Caco-2 (cell line): ENCODE measurements around the gene SH2D2A. TPM values are rescaled to one million over a fixed set of nuclear protein-coding genes. Genes with fewer than 3 reads are reported as not detected.
A peak's percentile ranks its signal among the peaks of the same experiment; 100 is the strongest.

Experiments
- BruUV-seq: library from RNA; stranded (reverse); fragments of 400-500 nt; replicated peaks from 2 replicates; lab custom pipeline; 2021; lab: Mats Ljungman, UMichigan
- CTCF ChIA-PET: fragments of 300-600 bp; sonication (Branson Sonifier 250); formaldehyde crosslinking; loops from one replicate; lab custom pipeline; 2022; ENCODE audit warnings: antibody characterized with exemption; lab: Charles Lee
- POLR2A ChIA-PET: fragments of 300-600 bp; sonication (Branson Sonifier 250); formaldehyde crosslinking; loops from one replicate; lab custom pipeline; 2022; ENCODE audit warnings: antibody characterized with exemption; lab: Charles Lee
- DNase-seq, 2 experiments: peaks; one replicate each; pipeline versions ENCODE4 v3.0.0 to v3.0.0-alpha.2; 2020 to 2022
- H3K27me3 ChIP-seq: replicated peaks from 2 replicates; pipeline ENCODE4 v1.6.0; 2011; ENCODE audit warnings: low read length; ENCODE audit not compliant: control insufficient read depth, insufficient read depth
- H3K36me3 ChIP-seq: 2 replicates; pipeline ENCODE4 v1.5.1; 2011; ENCODE audit warnings: low read length; ENCODE audit not compliant: control insufficient read depth, insufficient read depth
- H3K4me1 ChIP-seq: fragments of 250-450 bp; sonication (Bioruptor Pico); 2 replicates; pipeline ENCODE4 v1.5.1; 2020; ENCODE audit warnings: mild to moderate bottlenecking
- H3K4me3 ChIP-seq: 2 replicates; pipeline ENCODE4 v1.5.1; 2011; ENCODE audit warnings: low read depth, mild to moderate bottlenecking, control low read depth, low read length
- H3K9me3 ChIP-seq: fragments of 250-450 bp; sonication (Bioruptor Pico); 2 replicates; pipeline ENCODE4 v1.5.1; 2020; ENCODE audit warnings: mild to moderate bottlenecking, moderate library complexity
- H3K27ac Mint-ChIP-seq: one replicate; pipeline ENCODE4 v1.8.0; 2022; ENCODE audit warnings: mixed read lengths; ENCODE audit not compliant: unreplicated experiment
- H3K27me3 Mint-ChIP-seq: one replicate; pipeline ENCODE4 v1.8.0; 2022; ENCODE audit warnings: mixed read lengths; ENCODE audit not compliant: insufficient read depth, unreplicated experiment
- H3K36me3 Mint-ChIP-seq: one replicate; pipeline ENCODE4 v1.8.0; 2022; ENCODE audit warnings: mild to moderate bottlenecking, mixed read lengths; ENCODE audit not compliant: insufficient read depth, unreplicated experiment
- H3K4me1 Mint-ChIP-seq: one replicate; pipeline ENCODE4 v1.8.0; 2022; ENCODE audit warnings: low read depth, mixed read lengths; ENCODE audit not compliant: unreplicated experiment
- H3K4me3 Mint-ChIP-seq: one replicate; pipeline ENCODE4 v1.8.0; 2022; ENCODE audit warnings: mild to moderate bottlenecking, moderate library complexity, mixed read lengths; ENCODE audit not compliant: unreplicated experiment
- H3K9me3 Mint-ChIP-seq: one replicate; pipeline ENCODE4 v1.8.0; 2022; ENCODE audit warnings: mixed read lengths; ENCODE audit not compliant: unreplicated experiment
- intact Hi-C: fragments of 100-400 bp; cut with micrococcal nuclease; formaldehyde crosslinking; loops from one replicate; pipeline ENCODE4 v1.10.0; 2022; ENCODE audit not compliant: unreplicated experiment
- total RNA-seq: library from RNA; stranded (reverse); gene quantifications from 2 replicates; pipeline ENCODE4 v1.2.3, GENCODE V29; 2022
- TF ChIP-seq, protein P1 (sequence below), 2 experiments: fragments of 200-600 bp in 1 of 2; IDR thresholded peaks; 1 replicate in 1 of 2; 2 replicates in 1 of 2; pipeline versions ENCODE4 v1.5.1 to v1.8.0; 2011 to 2022; ENCODE audit warnings: antibody characterized with exemption in 1 of 2, control low read depth in 1 of 2, inconsistent platforms in 1 of 2, low read depth in 1 of 2, low read length in 1 of 2, mild to moderate bottlenecking in 1 of 2, moderate library complexity in 1 of 2; ENCODE audit not compliant: insufficient read depth in 1 of 2, severe bottlenecking in 1 of 2, unreplicated experiment in 1 of 2

SH2D2A gene
- total RNA-seq, 1 experiment from 2014 or later = 5.5 TPM

DNA sequence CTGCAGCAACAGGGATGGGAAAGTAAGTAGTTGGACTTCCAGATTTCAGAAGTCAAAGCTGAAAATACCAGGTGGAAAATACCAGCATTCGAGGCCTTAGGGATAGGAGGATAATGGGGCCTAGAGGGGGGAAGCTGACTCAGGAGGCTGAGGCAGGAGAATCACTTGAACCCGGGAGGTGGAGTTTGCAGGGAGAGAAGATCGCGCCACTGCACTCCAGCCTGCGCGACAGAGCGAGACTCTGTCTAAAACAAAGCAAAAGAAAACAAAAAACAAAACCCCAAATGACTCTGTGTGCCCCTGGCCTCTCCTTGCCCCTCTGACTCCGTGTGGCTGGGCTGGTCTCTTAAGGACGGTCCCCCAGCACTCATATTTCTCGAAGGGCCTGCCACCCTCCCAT lies 3.4 kb downstream of the SH2D2A start:
- Mint-ChIP-seq H3K27ac (peak overlapping the region; percentile 53), H3K4me3 (peak overlapping the region; percentile 74), H3K4me1 (no peaks in the 10 kb centered on the region), H3K9me3 (no peaks in the 10 kb centered on the region), H3K27me3 (no peaks in the 10 kb centered on the region), H3K36me3 (peaks cover 5% of the 10 kb centered on the region)
- no peak for DNase-seq
- no peaks in the 10 kb centered on the region for H3K9me3 ChIP-seq
- H3K4me1 ChIP-seq = peaks cover 11% of the 10 kb centered on the region; the same call in 1 of the 2 replicates
- intact Hi-C loops = no loop called here
- no TSS peak for BruUV-seq
- H3K4me3 ChIP-seq = peak overlapping the region; percentile 55
- ChIA-PET POLR2A (interaction anchor here (0.7 to 1.0 kb wide), 3 partner anchors 9 to 85 kb away, joined by 3 to 7 read pairs (median 5); partner anchors contain the start of genes ISG20L2 and METTL25B), CTCF (interaction anchor here (0.9 to 2.0 kb wide), 10 partner anchors 9 to 136 kb away, joined by 3 to 35 read pairs (median 4); partner anchors contain the start of genes HDGF, ISG20L2, METTL25B and NTRK1)
- TF ChIP-seq, protein P1, sequence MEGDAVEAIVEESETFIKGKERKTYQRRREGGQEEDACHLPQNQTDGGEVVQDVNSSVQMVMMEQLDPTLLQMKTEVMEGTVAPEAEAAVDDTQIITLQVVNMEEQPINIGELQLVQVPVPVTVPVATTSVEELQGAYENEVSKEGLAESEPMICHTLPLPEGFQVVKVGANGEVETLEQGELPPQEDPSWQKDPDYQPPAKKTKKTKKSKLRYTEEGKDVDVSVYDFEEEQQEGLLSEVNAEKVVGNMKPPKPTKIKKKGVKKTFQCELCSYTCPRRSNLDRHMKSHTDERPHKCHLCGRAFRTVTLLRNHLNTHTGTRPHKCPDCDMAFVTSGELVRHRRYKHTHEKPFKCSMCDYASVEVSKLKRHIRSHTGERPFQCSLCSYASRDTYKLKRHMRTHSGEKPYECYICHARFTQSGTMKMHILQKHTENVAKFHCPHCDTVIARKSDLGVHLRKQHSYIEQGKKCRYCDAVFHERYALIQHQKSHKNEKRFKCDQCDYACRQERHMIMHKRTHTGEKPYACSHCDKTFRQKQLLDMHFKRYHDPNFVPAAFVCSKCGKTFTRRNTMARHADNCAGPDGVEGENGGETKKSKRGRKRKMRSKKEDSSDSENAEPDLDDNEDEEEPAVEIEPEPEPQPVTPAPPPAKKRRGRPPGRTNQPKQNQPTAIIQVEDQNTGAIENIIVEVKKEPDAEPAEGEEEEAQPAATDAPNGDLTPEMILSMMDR (IDR thresholded peaks at IDR 0.05; ENCODE audit: insufficient read depth in 1 of 2, low read depth in 1 of 2, low read length in 1 of 2, severe bottlenecking in 1 of 2, unreplicated experiment in 1 of 2) = no peak
- H3K36me3 ChIP-seq = no peaks in the 10 kb centered on the region
- H3K27me3 ChIP-seq = no peaks in the 10 kb centered on the region

DNA sequence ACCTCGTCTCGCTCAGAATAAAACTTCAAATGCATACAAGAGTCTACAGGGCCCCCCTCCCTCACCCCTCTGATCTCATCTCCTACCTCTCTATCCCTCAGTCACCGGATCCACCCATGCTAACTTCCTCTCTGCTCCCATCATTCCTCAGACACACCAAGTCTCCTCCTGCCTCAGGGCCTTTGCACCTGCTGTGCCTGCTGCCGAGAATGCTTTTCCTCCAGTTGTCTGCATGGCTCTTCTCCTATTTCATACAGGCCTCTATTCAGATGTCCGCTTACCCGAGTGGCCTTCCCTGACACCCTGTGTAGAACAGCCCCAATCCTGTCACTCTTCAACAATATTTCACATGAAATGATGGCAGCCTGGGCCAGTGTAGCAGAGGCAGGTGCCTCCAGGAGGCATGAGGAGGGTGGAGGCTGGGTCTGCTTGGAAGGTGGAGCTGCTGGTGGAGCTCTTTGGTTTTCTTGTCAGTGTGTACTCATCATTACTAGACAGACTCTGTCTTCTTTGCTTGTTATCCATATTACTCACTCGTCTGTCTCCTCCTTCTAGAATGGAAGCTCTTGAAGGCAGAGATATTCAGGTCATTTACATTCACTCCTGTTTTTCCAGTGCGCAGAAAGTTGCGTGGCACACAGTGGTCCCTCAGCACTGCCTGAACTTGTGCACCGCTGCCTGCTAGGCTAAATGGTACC lies 4.2 kb downstream of the SH2D2A start:
- ChIA-PET CTCF (no interaction called here), POLR2A (no interaction called here)
- no peak for DNase-seq
- TF ChIP-seq, protein P1 (IDR thresholded peaks at IDR 0.05; ENCODE audit: insufficient read depth in 1 of 2, low read depth in 1 of 2, low read length in 1 of 2, severe bottlenecking in 1 of 2, unreplicated experiment in 1 of 2) = no peak
- Mint-ChIP-seq H3K4me1 (no peaks in the 10 kb centered on the region), H3K27ac (no peak overlapping the region), H3K9me3 (no peaks in the 10 kb centered on the region), H3K36me3 (peaks cover 5% of the 10 kb centered on the region), H3K27me3 (no peaks in the 10 kb centered on the region), H3K4me3 (no peak overlapping the region)
- BruUV-seq = no TSS peak
- Histone ChIP-seq H3K27me3 (no peaks in the 10 kb centered on the region), H3K4me1 (peaks cover 11% of the 10 kb centered on the region; the same call in 1 of the 2 replicates), H3K4me3 (no peak overlapping the region), H3K36me3 (no peaks in the 10 kb centered on the region), H3K9me3 (no peaks in the 10 kb centered on the region)
- intact Hi-C loops = no loop called here

DNA sequence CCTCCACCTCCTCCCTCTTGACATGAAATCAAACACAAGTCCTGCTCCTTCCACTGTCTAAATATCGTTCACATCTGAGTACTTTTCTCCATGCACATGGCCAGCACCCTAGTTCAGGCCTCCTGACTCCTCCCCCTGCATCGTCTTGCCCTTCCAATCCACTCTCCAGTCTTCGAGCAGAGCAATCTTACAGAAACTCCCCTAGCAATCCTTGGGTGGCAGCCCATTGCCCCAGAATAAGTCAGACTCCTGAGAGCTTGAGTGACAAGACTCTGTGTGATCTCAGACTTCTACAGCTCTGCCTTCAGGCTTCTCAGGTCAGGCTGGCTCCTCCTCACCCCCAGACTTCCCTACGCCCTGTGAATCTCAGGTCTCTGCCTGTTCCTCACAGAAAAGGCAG lies 5.5 kb downstream of the SH2D2A start:
- H3K9me3 ChIP-seq = no peaks in the 10 kb centered on the region
- Mint-ChIP-seq H3K9me3 (no peaks in the 10 kb centered on the region), H3K27ac (no peak overlapping the region), H3K4me1 (no peaks in the 10 kb centered on the region), H3K27me3 (no peaks in the 10 kb centered on the region), H3K4me3 (no peak overlapping the region), H3K36me3 (peaks cover 5% of the 10 kb centered on the region)
- intact Hi-C loops = no loop called here
- POLR2A ChIA-PET = no interaction called here
- H3K36me3 ChIP-seq = no peaks in the 10 kb centered on the region
- no peak for DNase-seq
- TF ChIP-seq, protein P1 (IDR thresholded peaks at IDR 0.05; ENCODE audit: insufficient read depth in 1 of 2, low read depth in 1 of 2, low read length in 1 of 2, severe bottlenecking in 1 of 2, unreplicated experiment in 1 of 2) = no peak
- peaks cover 11% of the 10 kb centered on the region; the same call in 1 of the 2 replicates for H3K4me1 ChIP-seq
- no peak overlapping the region for H3K4me3 ChIP-seq
- no peaks in the 10 kb centered on the region for H3K27me3 ChIP-seq
- CTCF ChIA-PET = no interaction called here
- no TSS peak for BruUV-seq
